GM19193 (cell line): ENCODE data around the gene P3H2.

Experiments
- POLR2A ChIP-seq: IDR thresholded peaks from 4 replicates; pipeline ENCODE4 v1.6.1; 2011; ENCODE audit not compliant: insufficient read depth, insufficient read length; ENCODE audit errors: extremely low read depth

P3H2 gene

GRCh38 chr3:189944285-189945145 is 176.2 kb downstream of the P3H2 start:
- TF ChIP-seq POLR2A, result no peak

- no peak for TF ChIP-seq POLR2A
Measured at GRCh38 chr3:189942948-189943347, 177.7 kb downstream of the P3H2 start.

- TF ChIP-seq POLR2A, result no peak
Measured at GRCh38 chr3:189941679-189942078, 179.0 kb downstream of the P3H2 start.

GRCh38 chr3:189941125-189941524 is 179.6 kb downstream of the P3H2 start:
- TF ChIP-seq POLR2A, result no peak

- no peak for TF ChIP-seq POLR2A
Measured at GRCh38 chr3:189937302-189938127, 183.2 kb downstream of the P3H2 start.

GRCh38 chr3:189936201-189936945 is 184.3 kb downstream of the P3H2 start:
- TF ChIP-seq POLR2A, result no peak

- no peak for TF ChIP-seq POLR2A
Measured at GRCh38 chr3:189927975-189928895, 192.5 kb downstream of the P3H2 start.

GRCh38 chr3:189921770-189922169 is 198.9 kb downstream of the P3H2 start:
- TF ChIP-seq POLR2A, result no peak

GRCh38 chr3:189914799-189915198 is 205.9 kb downstream of the P3H2 start:
- no peak for TF ChIP-seq POLR2A

GRCh38 chr3:189911001-189911400 is 209.7 kb downstream of the P3H2 start:
- TF ChIP-seq POLR2A, result no peak

- no peak for TF ChIP-seq POLR2A
Measured at GRCh38 chr3:189909573-189909972, 211.1 kb downstream of the P3H2 start.

- no peak for TF ChIP-seq POLR2A
Measured at GRCh38 chr3:189909139-189909538, 211.6 kb downstream of the P3H2 start.

- TF ChIP-seq POLR2A, result no peak
Measured at GRCh38 chr3:189908646-189909045, 212.1 kb downstream of the P3H2 start.

GRCh38 chr3:189907803-189908202 is 212.9 kb downstream of the P3H2 start:
- TF ChIP-seq POLR2A, result no peak
